H9 (cell line): Measurements from ENCODE around the gene CDH23. TPM values are rescaled to one million over a fixed set of nuclear protein-coding genes. Genes with fewer than 3 reads are reported as not detected.

Experiments used
- DNase-seq: peaks from one replicate; pipeline ENCODE4 v3.0.0-alpha.2; 2017
- H2AFZ ChIP-seq: one replicate; pipeline ENCODE4 v1.6.1; 2013; ENCODE audit warnings: mild to moderate bottlenecking, low read length, control low read depth, moderate library complexity
- H2AK5ac ChIP-seq: 2 replicates; pipeline ENCODE4 v1.6.1; 2013; ENCODE audit warnings: low read length, control low read depth, mixed read lengths; ENCODE audit not compliant: insufficient read length
- H2BK120ac ChIP-seq: one replicate; pipeline ENCODE4 v1.6.1; 2013; ENCODE audit warnings: low read depth, mild to moderate bottlenecking, low read length, control low read depth, inconsistent platforms; ENCODE audit not compliant: poor library complexity, severe bottlenecking
- H2BK12ac ChIP-seq: 2 replicates; pipeline ENCODE4 v1.6.1; 2013; ENCODE audit warnings: low read length, control low read depth, mixed read lengths, low read depth; ENCODE audit not compliant: insufficient read length
- H2BK15ac ChIP-seq: 2 replicates; pipeline ENCODE4 v1.6.1; 2013; ENCODE audit warnings: low read depth, low read length, control low read depth
- H2BK20ac ChIP-seq: one replicate; pipeline ENCODE4 v1.6.1; 2013; ENCODE audit warnings: low read depth, mild to moderate bottlenecking, low read length, control low read depth, inconsistent platforms; ENCODE audit not compliant: poor library complexity, severe bottlenecking
- H2BK5ac ChIP-seq: 2 replicates; pipeline ENCODE4 v1.6.1; 2013; ENCODE audit warnings: low read length, control low read depth, mixed read lengths; ENCODE audit not compliant: insufficient read length
- H3K14ac ChIP-seq: 2 replicates; pipeline ENCODE4 v1.6.1; 2013; ENCODE audit warnings: low read length, control low read depth; ENCODE audit not compliant: insufficient read depth
- H3K18ac ChIP-seq: 2 replicates; pipeline ENCODE4 v1.6.1; 2013; ENCODE audit warnings: low read depth, mild to moderate bottlenecking, mixed read lengths, low read length, control low read depth; ENCODE audit not compliant: insufficient read length
- H3K23ac ChIP-seq: 2 replicates; pipeline ENCODE4 v1.6.1; 2013; ENCODE audit warnings: low read length, control low read depth, mixed read lengths, low read depth; ENCODE audit not compliant: insufficient read length
- H3K23me2 ChIP-seq: 2 replicates; pipeline ENCODE4 v1.6.1; 2013; ENCODE audit warnings: low read depth, mild to moderate bottlenecking, mixed read lengths, low read length, control low read depth; ENCODE audit not compliant: insufficient read length, poor library complexity, severe bottlenecking
- H3K27ac ChIP-seq: 2 replicates; pipeline ENCODE4 v1.5.1; 2013; ENCODE audit warnings: low read length, control low read depth, mixed read lengths, low read depth; ENCODE audit not compliant: insufficient read length
- H3K27me3 ChIP-seq: 2 replicates; pipeline ENCODE4 v1.6.1; 2013; ENCODE audit warnings: low read length, control low read depth, inconsistent platforms; ENCODE audit not compliant: insufficient read depth
- H3K4ac ChIP-seq: 2 replicates; pipeline ENCODE4 v1.6.1; 2013; ENCODE audit warnings: low read depth, mild to moderate bottlenecking, control low read depth, inconsistent platforms, low read length, moderate library complexity
- H3K4me1 ChIP-seq: 2 replicates; pipeline ENCODE4 v1.6.1; 2013; ENCODE audit warnings: low read length, control low read depth, inconsistent platforms; ENCODE audit not compliant: insufficient read depth
- H3K4me2 ChIP-seq: 2 replicates; pipeline ENCODE4 v1.6.1; 2013; ENCODE audit warnings: low read length, control low read depth, mixed read lengths; ENCODE audit not compliant: insufficient read length, insufficient read depth
- H3K56ac ChIP-seq: 2 replicates; pipeline ENCODE4 v1.6.1; 2013; ENCODE audit warnings: low read depth, mild to moderate bottlenecking, mixed read lengths, low read length, control low read depth; ENCODE audit not compliant: insufficient read length
- H3K79me1 ChIP-seq: 2 replicates; pipeline ENCODE4 v1.6.1; 2013; ENCODE audit warnings: low read depth, mild to moderate bottlenecking, moderate library complexity, low read length, control low read depth, inconsistent platforms; ENCODE audit not compliant: insufficient read depth, poor library complexity, severe bottlenecking
- H3K79me2 ChIP-seq: 2 replicates; pipeline ENCODE4 v1.6.1; 2013; ENCODE audit warnings: low read length, control low read depth, inconsistent platforms; ENCODE audit not compliant: insufficient read depth
- H3K9ac ChIP-seq: 2 replicates; pipeline ENCODE4 v1.6.1; 2013; ENCODE audit warnings: low read length, control low read depth, mixed read lengths; ENCODE audit not compliant: insufficient read length; ENCODE audit errors: extremely low read depth
- H3K9me3 ChIP-seq: one replicate; pipeline ENCODE4 v1.6.1; 2013; ENCODE audit warnings: low read depth, low read length, inconsistent platforms; ENCODE audit not compliant: control insufficient read depth
- H3T11ph ChIP-seq: one replicate; pipeline ENCODE4 v1.6.1; 2013; ENCODE audit warnings: mild to moderate bottlenecking, low read length, control low read depth, inconsistent platforms
- H4K20me1 ChIP-seq: one replicate; pipeline ENCODE4 v1.6.1; 2013; ENCODE audit not compliant: control insufficient read depth, insufficient read length, insufficient read depth
- H4K5ac ChIP-seq: 2 replicates; pipeline ENCODE4 v1.6.1; 2013; ENCODE audit warnings: low read depth, mild to moderate bottlenecking, mixed read lengths, low read length, control low read depth; ENCODE audit not compliant: insufficient read length
- H4K8ac ChIP-seq: replicated peaks from 2 replicates; pipeline ENCODE4 v1.6.1; 2013; ENCODE audit warnings: low read length, control low read depth, mixed read lengths, low read depth; ENCODE audit not compliant: insufficient read length
- H4K91ac ChIP-seq: 2 replicates; pipeline ENCODE4 v1.6.1; 2013; ENCODE audit warnings: low read depth, mild to moderate bottlenecking, moderate library complexity, mixed read lengths, low read length, control low read depth; ENCODE audit not compliant: insufficient read length
- H3K27ac Mint-ChIP-seq, 3 experiments: 2 replicates in 2 of 3; 3 replicates in 1 of 3; pipeline ENCODE4 v1.8.0; 2020 to 2021; ENCODE audit warnings: mixed read lengths in 3 of 3, mild to moderate bottlenecking in 1 of 3, moderate library complexity in 1 of 3
- H3K27me3 Mint-ChIP-seq: 2 replicates; pipeline ENCODE4 v1.8.0; 2021; ENCODE audit warnings: low read depth, mild to moderate bottlenecking, moderate library complexity, mixed read lengths
- H3K36me3 Mint-ChIP-seq, 3 experiments: 2 replicates in 2 of 3; 3 replicates in 1 of 3; pipeline ENCODE4 v1.8.0; 2020 to 2021; ENCODE audit warnings: low read depth in 3 of 3, mixed read lengths in 3 of 3; ENCODE audit not compliant: insufficient read depth in 1 of 3
- H3K4me1 Mint-ChIP-seq, 2 experiments: 2 replicates each; pipeline ENCODE4 v1.8.0; 2020; ENCODE audit warnings: mixed read lengths in 2 of 2
- H3K4me3 Mint-ChIP-seq, 2 experiments: 2 replicates in 1 of 2; 3 replicates in 1 of 2; pipeline ENCODE4 v1.8.0; 2020 to 2021; ENCODE audit warnings: mild to moderate bottlenecking in 2 of 2, mixed read lengths in 2 of 2, moderate library complexity in 1 of 2
- H3K9me3 Mint-ChIP-seq, 2 experiments: 2 replicates in 1 of 2; 3 replicates in 1 of 2; pipeline ENCODE4 v1.8.0; 2020; ENCODE audit warnings: mild to moderate bottlenecking in 2 of 2, mixed read lengths in 2 of 2, moderate library complexity in 1 of 2
- CTCF ChIP-seq: fragments of 200-600 bp; sonication (generic); conservative IDR thresholded peaks from 3 replicates; pipeline ENCODE4 v1.8.0; 2021; ENCODE audit warnings: antibody characterized with exemption, mild to moderate bottlenecking
- WGBS: extraction: QIAGEN DNeasy Blood & Tissue Kit; methylation state at CpG from one replicate; pipeline ENCODE4 v1.1.7; 2013; ENCODE audit warnings: missing lambda C conversion rate, low lambda C conversion rate, mixed read lengths; ENCODE audit not compliant: insufficient read length; ENCODE audit errors: extremely low coverage; 5-methylcytosine and 5-hydroxymethylcytosine counted together
- total RNA-seq: library from RNA; stranded (reverse); gene quantifications from 2 replicates; pipeline ENCODE4 v1.2.1, GENCODE V29; 2021

Gene CDH23
- total RNA-seq, 1 experiment from 2014 or later = 2.1 TPM

- H3K56ac ChIP-seq = no peak overlapping the region
- H3K14ac ChIP-seq = no peak overlapping the region
- H3K23ac ChIP-seq = no peak overlapping the region
- DNase-seq = no peak
- no peak overlapping the region for H4K5ac ChIP-seq
- no peak overlapping the region for H2AFZ ChIP-seq
- Mint-ChIP-seq H3K27me3 (no peaks in the 10 kb centered on the region), H3K4me3 (no peak overlapping the region), H3K36me3 (peaks cover 4 to 9% (median 4%) of the 10 kb centered on the region in 3 experiments; a peak in 6 of 7 replicates), H3K9me3 (no peaks in the 10 kb centered on the region), H3K27ac (peak overlapping the region in 2 of 3 experiments; percentile 0 to 90; a peak in 2 of 7 replicates), H3K4me1 (peaks cover 60 to 67% of the 10 kb centered on the region in 2 experiments)
- H3K79me2 ChIP-seq = no peaks in the 10 kb centered on the region
- no peak overlapping the region for H4K91ac ChIP-seq
- no peak overlapping the region for H2BK120ac ChIP-seq
- WGBS = no CpG with 5 or more reads among the region's 1 CpG
- H3K18ac ChIP-seq = no peak overlapping the region
- peaks cover 15% of the 10 kb centered on the region for H3K4me1 ChIP-seq
- H2BK12ac ChIP-seq = no peak overlapping the region
- H2BK5ac ChIP-seq = no peak overlapping the region
- no peak overlapping the region for H4K8ac ChIP-seq
- no peak overlapping the region for H3K4me2 ChIP-seq
- H3K4ac ChIP-seq = no peak overlapping the region
- H2BK15ac ChIP-seq = no peak overlapping the region
- no peaks in the 10 kb centered on the region for H3K27me3 ChIP-seq
- no peaks in the 10 kb centered on the region for H3K9me3 ChIP-seq
- H2BK20ac ChIP-seq = no peak overlapping the region
- no peak overlapping the region for H3K27ac ChIP-seq
- H3T11ph ChIP-seq = no peak overlapping the region
- no peaks in the 10 kb centered on the region for H3K79me1 ChIP-seq
- no peak for TF ChIP-seq CTCF
- no peak overlapping the region for H3K9ac ChIP-seq
- H4K20me1 ChIP-seq = no peaks in the 10 kb centered on the region
- no peaks in the 10 kb centered on the region for H3K23me2 ChIP-seq
- no peak overlapping the region for H2AK5ac ChIP-seq
Observed at GRCh38 chr10:71348850-71349249, 47.9 kb upstream of the CDH23 start.
